Right atrium auricular region (tissue), 2 donors: ENCODE data around the gene MYO3B. TPM values are rescaled to one million over a fixed set of nuclear protein-coding genes. Genes with fewer than 3 reads are reported as not detected.

Source experiments
- DNase-seq: peaks from one replicate; pipeline ENCODE4 v3.0.0-alpha.2; 2019; ENCODE audit warnings: low spot score
- H3K27ac ChIP-seq, 2 donors: fragments of 200-600 bp; sonication (generic); 1 replicate in 1 of 2; 2 replicates in 1 of 2; pipeline ENCODE4 v1.5.1; 2016 to 2019
- H3K27me3 ChIP-seq, 2 donors: fragments of 200-600 bp; sonication (generic); one replicate each; pipeline versions ENCODE4 v1.5.1 to v1.6.0; 2017 to 2019
- H3K36me3 ChIP-seq: fragments of 200-600 bp; sonication (generic); one replicate; pipeline ENCODE4 v1.5.1; 2016
- H3K4me1 ChIP-seq, 2 donors: fragments of 200-600 bp; sonication (generic); one replicate each; pipeline versions ENCODE4 v1.5.1 to v1.6.0; 2017 to 2019
- H3K4me3 ChIP-seq, 2 donors: fragments of 200-600 bp; sonication (generic); 1 replicate in 1 of 2; 2 replicates in 1 of 2; pipeline ENCODE4 v1.5.1; 2017 to 2019; ENCODE audit warnings: mild to moderate bottlenecking in 1 of 2, moderate library complexity in 1 of 2
- H3K9me3 ChIP-seq, 2 donors: fragments of 200-600 bp; sonication (generic); one replicate each; pipeline ENCODE4 v1.5.1; 2019
- CTCF ChIP-seq, 2 donors: fragments of 200-600 bp; sonication (generic); IDR thresholded peaks; one replicate each; pipeline ENCODE4 v1.5.1; 2019; ENCODE audit warnings: antibody characterized with exemption in 2 of 2
- total RNA-seq, 2 donors: library from RNA; depleted of rRNA; stranded (reverse); fragments of >200 nt; gene quantifications; one replicate each; pipeline ENCODE4 v1.1.0, GENCODE V29; 2016

The MYO3B gene
- total RNA-seq, 2 donors from 2014 or later: not detected

- Histone ChIP-seq H3K9me3 (peaks cover 0 to 16% of the 10 kb centered on the region in 2 donors), H3K27ac (no peak overlapping the region), H3K36me3 (no peaks in the 10 kb centered on the region), H3K4me1 (no peaks in the 10 kb centered on the region), H3K4me3 (no peak overlapping the region), H3K27me3 (no peaks in the 10 kb centered on the region)
- no peak for DNase-seq
- TF ChIP-seq CTCF (IDR thresholded peaks at IDR 0.05): no peak
These were observed 143.0 kb downstream of the MYO3B start for GRCh38 chr2:170320948-170321347.

GRCh38 chr2:170321526-170321925 lies 143.6 kb downstream of the MYO3B start:
- DNase-seq: no peak
- no peaks in the 10 kb centered on the region for H3K4me1 ChIP-seq
- H3K27me3 ChIP-seq: no peaks in the 10 kb centered on the region
- H3K27ac ChIP-seq: no peak overlapping the region
- TF ChIP-seq CTCF (IDR thresholded peaks at IDR 0.05): no peak
- no peak overlapping the region for H3K4me3 ChIP-seq
- H3K36me3 ChIP-seq: no peaks in the 10 kb centered on the region
- H3K9me3 ChIP-seq: peaks cover 0 to 16% of the 10 kb centered on the region in 2 donors

GRCh38 chr2:170322140-170322766 lies 144.3 kb downstream of the MYO3B start:
- H3K27ac ChIP-seq: no peak overlapping the region
- no peak for DNase-seq
- no peak for TF ChIP-seq CTCF (IDR thresholded peaks at IDR 0.05)
- H3K27me3 ChIP-seq: no peaks in the 10 kb centered on the region
- H3K9me3 ChIP-seq: peaks cover 0 to 16% of the 10 kb centered on the region in 2 donors
- no peaks in the 10 kb centered on the region for H3K36me3 ChIP-seq
- no peaks in the 10 kb centered on the region for H3K4me1 ChIP-seq
- no peak overlapping the region for H3K4me3 ChIP-seq

- Histone ChIP-seq H3K4me1 (no peaks in the 10 kb centered on the region), H3K27ac (no peak overlapping the region), H3K27me3 (no peaks in the 10 kb centered on the region), H3K4me3 (no peak overlapping the region), H3K9me3 (peaks cover 0 to 16% of the 10 kb centered on the region in 2 donors), H3K36me3 (no peaks in the 10 kb centered on the region)
- no peak for TF ChIP-seq CTCF (IDR thresholded peaks at IDR 0.05)
- DNase-seq: no peak
These were observed 145.8 kb downstream of the MYO3B start for GRCh38 chr2:170323743-170324142.

GRCh38 chr2:170324640-170325046 lies 146.7 kb downstream of the MYO3B start:
- no peaks in the 10 kb centered on the region for H3K4me1 ChIP-seq
- H3K9me3 ChIP-seq: peaks cover 0 to 16% of the 10 kb centered on the region in 2 donors
- H3K4me3 ChIP-seq: no peak overlapping the region
- H3K27ac ChIP-seq: no peak overlapping the region
- H3K27me3 ChIP-seq: no peaks in the 10 kb centered on the region
- no peak for DNase-seq
- peak; percentile 35 to 70 for TF ChIP-seq CTCF (IDR thresholded peaks at IDR 0.05)
- no peaks in the 10 kb centered on the region for H3K36me3 ChIP-seq

GRCh38 chr2:170330881-170331280 lies 152.9 kb downstream of the MYO3B start:
- TF ChIP-seq CTCF (IDR thresholded peaks at IDR 0.05): no peak
- no peaks in the 10 kb centered on the region for H3K4me1 ChIP-seq
- no peaks in the 10 kb centered on the region for H3K9me3 ChIP-seq
- no peak overlapping the region for H3K4me3 ChIP-seq
- H3K36me3 ChIP-seq: no peaks in the 10 kb centered on the region
- no peak overlapping the region for H3K27ac ChIP-seq
- no peaks in the 10 kb centered on the region for H3K27me3 ChIP-seq
- no peak for DNase-seq
